Osteoblast (primary cell): ENCODE measurements around the gene ZBTB21. TPM values are rescaled to one million over a fixed set of nuclear protein-coding genes. Genes with fewer than 3 reads are reported as not detected.

ENCODE experiments used
- DNase-seq: peaks from one replicate; pipeline ENCODE4 v3.0.0; 2011; ENCODE audit warnings: low spot score, mixed read lengths; ENCODE audit not compliant: insufficient read length; ENCODE audit errors: missing footprints
- H2AFZ ChIP-seq: 2 replicates; pipeline ENCODE4 v1.6.0; 2011; ENCODE audit warnings: mild to moderate bottlenecking, low read length
- H3K27ac ChIP-seq: 2 replicates; pipeline ENCODE4 v1.5.1; 2011; ENCODE audit warnings: mild to moderate bottlenecking, low read depth, low read length, moderate library complexity
- H3K27me3 ChIP-seq: 2 replicates; pipeline ENCODE4 v1.6.0; 2012; ENCODE audit warnings: mild to moderate bottlenecking, control low read depth, inconsistent platforms, low read length, moderate library complexity; ENCODE audit not compliant: insufficient read depth
- H3K36me3 ChIP-seq: 2 replicates; pipeline ENCODE4 v1.5.1; 2011; ENCODE audit warnings: mild to moderate bottlenecking, low read length, control low read depth, moderate library complexity; ENCODE audit not compliant: insufficient read depth
- H3K4me1 ChIP-seq: 2 replicates; pipeline ENCODE4 v1.5.1; 2011; ENCODE audit warnings: mild to moderate bottlenecking, low read length, control low read depth, moderate library complexity; ENCODE audit not compliant: insufficient read depth
- H3K4me2 ChIP-seq: 2 replicates; pipeline ENCODE4 v1.6.0; 2011; ENCODE audit warnings: mild to moderate bottlenecking, low read length; ENCODE audit not compliant: insufficient read depth
- H3K4me3 ChIP-seq: fragments of 200-600 bp; sonication (generic); 3 replicates; pipeline ENCODE4 v1.5.1; 2012; ENCODE audit warnings: mild to moderate bottlenecking, low read length, inconsistent platforms; ENCODE audit not compliant: insufficient read depth
- H3K79me2 ChIP-seq: 2 replicates; pipeline ENCODE4 v1.6.0; 2012; ENCODE audit warnings: mild to moderate bottlenecking, low read length, control low read depth, inconsistent platforms; ENCODE audit not compliant: insufficient read depth
- H3K9me3 ChIP-seq: 2 replicates; pipeline ENCODE4 v1.5.1; 2011; ENCODE audit warnings: low read depth, low read length, control low read depth
- H4K20me1 ChIP-seq: 2 replicates; pipeline ENCODE4 v1.6.0; 2012; ENCODE audit warnings: mild to moderate bottlenecking, low read length, control low read depth; ENCODE audit not compliant: insufficient read depth
- CTCF ChIP-seq: IDR thresholded peaks from 2 replicates; pipeline ENCODE4 v1.5.1; 2011; ENCODE audit warnings: mild to moderate bottlenecking, low read depth, low read length, moderate library complexity; ENCODE audit errors: extremely low read depth
- total RNA-seq: library from RNA; depleted of rRNA; stranded (reverse); fragments of >200 nt; gene quantifications from 2 replicates; pipeline ENCODE4 v1.2.3, GENCODE V29; 2012

Gene ZBTB21
- total RNA-seq, 1 donor, result 12.7 TPM

GRCh38 chr21:42051788-42052187 is 41.6 kb upstream of the ZBTB21 start:
- Histone ChIP-seq H3K4me3 (no peak overlapping the region), H3K4me1 (peaks cover 27% of the 10 kb centered on the region), H3K36me3 (no peaks in the 10 kb centered on the region), H3K27ac (no peak overlapping the region), H3K9me3 (no peaks in the 10 kb centered on the region), H3K4me2 (no peak overlapping the region), H4K20me1 (no peaks in the 10 kb centered on the region), H3K79me2 (no peaks in the 10 kb centered on the region), H3K27me3 (no peaks in the 10 kb centered on the region), H2AFZ (no peak overlapping the region)
- DNase-seq, result no peak
- TF ChIP-seq CTCF, result no peak

GRCh38 chr21:42049578-42050430 is 39.6 kb upstream of the ZBTB21 start:
- Histone ChIP-seq H2AFZ (no peak overlapping the region), H4K20me1 (no peaks in the 10 kb centered on the region), H3K27ac (no peak overlapping the region), H3K4me2 (no peak overlapping the region), H3K79me2 (no peaks in the 10 kb centered on the region), H3K4me3 (no peak overlapping the region), H3K9me3 (no peaks in the 10 kb centered on the region), H3K36me3 (no peaks in the 10 kb centered on the region), H3K4me1 (peaks cover 19% of the 10 kb centered on the region), H3K27me3 (no peaks in the 10 kb centered on the region)
- TF ChIP-seq CTCF, result no peak
- DNase-seq, result peak; percentile 58

GRCh38 chr21:42048870-42049577 is 38.9 kb upstream of the ZBTB21 start:
- no peaks in the 10 kb centered on the region for H3K9me3 ChIP-seq
- no peaks in the 10 kb centered on the region for H3K36me3 ChIP-seq
- H3K4me3 ChIP-seq, result no peak overlapping the region
- H3K4me1 ChIP-seq, result peaks cover 19% of the 10 kb centered on the region
- H2AFZ ChIP-seq, result no peak overlapping the region
- no peaks in the 10 kb centered on the region for H3K27me3 ChIP-seq
- peak overlapping the region; percentile 100 for H3K27ac ChIP-seq
- DNase-seq, result no peak
- no peak overlapping the region for H3K4me2 ChIP-seq
- no peaks in the 10 kb centered on the region for H4K20me1 ChIP-seq
- H3K79me2 ChIP-seq, result no peaks in the 10 kb centered on the region
- TF ChIP-seq CTCF, result no peak
